8988T (cell line): Measurements from ENCODE around the gene ZNF417.
"Not testable (repeated sequence)": the region's sequence is repeated elsewhere in the genome, so short reads cannot be mapped to it uniquely, and the experiment has no call there.

Source experiments
- DNase-seq: peaks from one replicate; pipeline ENCODE4 v3.0.0; 2011

The ZNF417 gene

DNA sequence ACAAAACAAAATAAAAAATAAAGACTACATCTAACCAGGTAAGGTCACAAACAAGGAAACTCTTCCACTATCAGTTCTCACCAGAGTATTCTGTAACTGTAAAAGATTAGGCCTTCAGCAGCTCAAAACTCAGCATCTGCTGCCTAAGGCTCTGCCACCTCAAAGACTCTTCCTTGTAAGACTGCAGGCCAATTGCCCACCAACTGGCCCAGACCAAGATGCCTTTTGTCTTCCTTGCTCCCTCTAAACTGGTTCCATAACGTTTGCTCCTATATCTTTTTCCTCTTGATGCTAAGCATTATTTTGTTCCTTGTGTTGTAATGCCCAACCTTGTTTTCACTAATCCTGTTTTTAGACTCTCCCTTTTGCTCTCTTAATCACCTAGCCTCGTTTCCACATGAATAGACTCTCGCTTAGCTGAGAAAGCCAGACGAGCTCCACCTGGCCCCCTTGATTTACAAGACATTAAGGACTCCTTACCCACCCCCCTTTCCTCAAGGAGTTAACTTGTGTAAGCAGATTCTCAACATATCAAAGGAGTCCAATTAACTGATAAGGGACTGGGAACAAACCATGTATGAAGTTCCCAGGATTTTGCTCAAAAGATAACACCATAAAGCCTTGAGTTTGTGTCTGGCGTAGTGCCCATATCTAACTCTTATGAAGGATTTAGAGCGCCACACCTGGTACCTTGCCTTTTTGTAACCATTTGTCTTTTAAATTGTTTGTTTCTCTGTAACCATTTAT is 29.0 kb downstream of the ZNF417 start:
- DNase-seq: no peak

DNA sequence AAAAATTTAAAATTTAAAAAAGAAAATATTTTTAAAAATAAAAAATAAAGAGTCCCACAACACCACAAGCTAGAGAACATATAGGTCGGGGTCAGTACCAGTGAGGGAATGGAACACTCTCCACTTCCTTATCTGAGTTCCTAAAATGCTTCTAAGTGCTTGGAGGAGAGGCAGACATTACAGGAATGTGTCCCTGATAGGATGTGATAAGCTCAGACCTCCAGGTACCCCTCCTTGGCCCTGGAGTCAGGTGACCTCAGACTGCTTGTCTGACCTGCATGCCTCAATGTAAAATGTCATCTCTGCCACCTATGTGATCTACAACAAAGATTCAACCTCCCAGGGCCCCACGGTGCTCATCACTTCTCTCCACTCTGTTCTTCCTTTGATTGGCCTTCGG is 30.3 kb downstream of the ZNF417 start:
- no peak for DNase-seq

DNA sequence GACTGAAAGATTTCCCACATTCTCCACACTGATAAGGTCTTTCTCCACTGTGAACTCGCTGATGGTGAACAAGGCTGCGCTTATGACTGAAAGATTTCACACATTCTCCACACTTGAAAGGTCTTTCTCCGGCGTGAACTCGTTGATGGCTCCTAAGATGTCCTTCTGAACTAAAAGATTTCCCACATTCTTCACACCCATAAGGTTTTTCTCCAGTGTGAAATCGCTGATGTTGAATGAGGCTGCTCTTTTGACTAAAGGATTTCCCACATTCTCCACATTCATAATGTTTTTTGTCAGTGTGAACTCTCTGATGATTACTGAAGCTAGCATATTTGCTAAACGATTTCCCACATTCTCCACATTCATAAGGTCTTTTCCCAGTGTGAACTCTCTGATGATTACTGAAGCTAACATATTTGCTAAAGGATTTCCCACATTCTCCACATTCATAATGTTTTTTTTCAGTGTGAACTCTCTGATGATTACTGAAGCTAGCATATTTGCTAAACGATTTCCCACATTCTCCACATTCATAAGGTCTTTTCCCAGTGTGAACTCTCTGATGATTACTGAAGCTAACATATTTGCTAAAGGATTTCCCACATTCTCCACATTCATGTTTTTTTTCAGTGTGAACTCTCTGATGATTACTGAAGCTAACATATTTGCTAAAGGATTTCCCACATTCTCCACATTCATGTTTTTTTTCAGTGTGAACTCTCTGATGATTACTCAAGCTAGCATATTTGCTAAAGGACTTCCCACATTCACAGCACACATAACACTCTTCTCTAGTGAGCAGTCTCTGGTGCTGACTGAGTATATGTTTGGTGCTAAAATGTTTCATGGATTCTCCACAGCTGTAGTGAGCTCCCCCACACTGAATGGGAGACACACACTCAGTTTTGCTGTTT is 42.3 kb downstream of the ZNF417 start:
- not testable (repeated sequence) for DNase-seq

DNA sequence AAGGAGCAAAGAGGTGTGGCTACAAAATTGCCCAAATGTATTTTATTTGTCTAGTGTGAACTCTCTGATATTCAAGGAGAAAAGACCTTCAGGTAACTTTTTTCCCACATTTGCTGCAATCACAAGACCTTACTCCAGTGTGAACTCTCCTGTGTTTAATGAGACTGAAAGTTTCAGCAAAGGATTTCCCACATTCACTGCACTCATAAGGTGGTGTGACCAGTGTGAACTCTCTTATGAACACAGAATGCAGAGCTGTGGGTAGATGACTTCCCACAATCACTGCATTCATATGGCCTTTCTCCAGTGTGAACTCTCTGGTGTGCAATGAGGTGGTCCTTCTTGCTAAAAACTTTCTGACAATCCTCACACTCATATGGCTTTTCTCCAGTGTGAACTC is 43.9 kb downstream of the ZNF417 start:
- no peak for DNase-seq

DNA sequence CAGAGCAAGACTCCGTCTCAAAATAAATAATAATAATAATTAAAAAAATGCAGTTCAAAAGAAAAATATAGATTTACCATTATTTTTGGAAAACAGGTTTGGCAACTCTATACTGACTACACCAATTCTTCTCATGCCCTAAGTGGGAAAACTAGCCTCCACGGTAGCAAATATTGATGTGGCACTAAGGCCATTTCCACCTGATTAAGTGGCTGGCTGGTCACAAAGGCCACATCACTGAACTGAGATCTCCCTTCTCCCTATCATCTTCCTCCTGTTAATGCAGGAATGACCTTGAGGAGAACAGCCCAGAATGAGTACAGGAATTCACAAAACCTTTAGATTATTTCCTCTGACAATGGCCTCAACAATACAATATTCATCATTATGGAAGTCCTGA is 46.2 kb downstream of the ZNF417 start:
- no peak for DNase-seq

DNA sequence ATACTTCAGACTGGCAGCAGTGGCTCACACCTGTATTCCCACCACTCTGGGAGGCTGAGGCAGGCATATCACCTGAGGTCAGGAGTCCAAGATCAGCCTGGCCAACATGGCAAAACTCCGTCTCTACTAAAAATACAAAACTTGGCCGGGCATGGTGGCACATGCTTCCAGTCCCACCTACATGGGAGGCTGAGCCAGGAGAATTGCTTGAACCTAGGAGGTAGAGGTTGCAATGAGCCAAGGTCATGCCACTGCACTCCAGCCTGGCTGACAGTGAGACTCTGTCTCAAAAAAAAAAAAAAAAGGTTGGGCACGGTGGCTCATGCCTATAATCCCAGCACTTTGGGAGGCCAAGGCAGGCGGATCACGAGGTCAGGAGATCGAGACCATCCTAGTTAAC is 46.7 kb downstream of the ZNF417 start:
- not testable (repeated sequence) for DNase-seq

DNA sequence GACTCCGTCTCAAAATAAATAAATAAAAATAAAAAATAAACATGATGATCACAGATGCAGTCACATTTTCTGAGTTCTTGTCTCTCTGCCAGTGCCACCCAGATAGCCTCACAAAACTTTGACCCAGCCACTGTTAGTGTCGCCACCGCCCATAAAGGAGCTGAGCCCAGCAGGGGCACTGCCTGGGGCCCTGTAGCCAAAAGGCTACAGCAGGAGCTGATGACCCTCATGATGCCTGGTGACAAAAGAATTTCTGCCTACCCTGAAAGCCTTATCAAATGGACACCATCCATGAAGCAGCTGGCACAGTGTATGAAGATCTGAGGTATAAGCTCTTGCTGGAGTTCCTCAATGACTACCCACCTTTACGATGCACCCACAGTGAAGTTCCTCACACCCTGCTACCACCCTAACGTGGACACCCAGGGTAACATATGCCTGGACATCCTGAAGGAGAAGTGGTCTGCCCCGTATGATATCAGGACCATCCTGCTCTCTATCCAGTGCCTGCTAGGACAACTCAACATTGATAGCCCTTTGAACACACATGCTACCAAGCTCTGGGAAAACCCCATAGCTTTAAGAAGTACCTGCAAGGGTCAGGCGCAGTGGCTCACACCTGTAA is 48.4 kb downstream of the ZNF417 start:
- DNase-seq: no peak
